Measurements from ENCODE around the gene NT5C3B.

DNA sequence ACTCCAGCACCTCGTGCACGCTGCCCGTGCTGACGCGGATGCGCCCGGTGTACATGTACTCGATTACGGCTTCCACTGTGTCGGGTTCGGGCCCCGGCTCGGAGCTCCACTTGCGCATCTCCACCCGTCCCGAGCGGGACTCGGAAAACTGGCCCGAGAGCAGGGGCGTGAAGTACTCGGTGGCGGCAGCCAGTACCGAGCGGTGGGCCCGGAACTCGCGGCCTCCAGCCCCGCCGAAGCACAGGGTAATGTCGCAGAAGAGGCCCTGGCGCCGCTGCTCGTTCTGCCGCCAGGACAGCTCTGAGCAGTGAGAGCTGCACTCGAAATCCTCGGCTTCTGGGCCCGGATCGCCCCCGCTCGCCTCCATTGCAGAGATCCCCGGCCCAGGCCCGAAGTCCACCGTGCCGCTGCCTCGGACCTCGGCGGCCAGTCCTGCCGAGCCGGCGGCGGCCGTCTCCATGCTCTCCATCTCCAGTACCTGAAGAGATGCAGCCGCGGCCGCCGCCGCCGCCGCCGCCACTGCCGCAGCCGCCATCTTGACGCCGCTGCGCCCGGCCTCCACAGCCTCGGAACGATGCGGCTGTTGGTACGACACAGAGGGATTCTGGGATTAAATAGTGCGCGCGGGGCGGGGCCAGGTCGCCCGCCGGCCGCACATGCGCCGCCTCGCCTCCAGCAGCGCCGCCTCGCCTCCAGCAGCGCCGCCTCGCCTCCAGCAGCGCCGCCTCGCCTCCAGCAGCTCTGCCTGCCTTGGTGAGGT lies 29.0 kb upstream of the NT5C3B start, which contains the start of gene KLHL11:
- no peak for TF ChIP-seq CREB1 (IDR thresholded peaks at IDR 0.05; ENCODE audit: low read depth)
- peak; percentile 43; the same call in 1 of the 2 replicates for TF ChIP-seq EP300 (IDR thresholded peaks at IDR 0.05; ENCODE audit: borderline replicate concordance)
- TF ChIP-seq, protein P1, sequence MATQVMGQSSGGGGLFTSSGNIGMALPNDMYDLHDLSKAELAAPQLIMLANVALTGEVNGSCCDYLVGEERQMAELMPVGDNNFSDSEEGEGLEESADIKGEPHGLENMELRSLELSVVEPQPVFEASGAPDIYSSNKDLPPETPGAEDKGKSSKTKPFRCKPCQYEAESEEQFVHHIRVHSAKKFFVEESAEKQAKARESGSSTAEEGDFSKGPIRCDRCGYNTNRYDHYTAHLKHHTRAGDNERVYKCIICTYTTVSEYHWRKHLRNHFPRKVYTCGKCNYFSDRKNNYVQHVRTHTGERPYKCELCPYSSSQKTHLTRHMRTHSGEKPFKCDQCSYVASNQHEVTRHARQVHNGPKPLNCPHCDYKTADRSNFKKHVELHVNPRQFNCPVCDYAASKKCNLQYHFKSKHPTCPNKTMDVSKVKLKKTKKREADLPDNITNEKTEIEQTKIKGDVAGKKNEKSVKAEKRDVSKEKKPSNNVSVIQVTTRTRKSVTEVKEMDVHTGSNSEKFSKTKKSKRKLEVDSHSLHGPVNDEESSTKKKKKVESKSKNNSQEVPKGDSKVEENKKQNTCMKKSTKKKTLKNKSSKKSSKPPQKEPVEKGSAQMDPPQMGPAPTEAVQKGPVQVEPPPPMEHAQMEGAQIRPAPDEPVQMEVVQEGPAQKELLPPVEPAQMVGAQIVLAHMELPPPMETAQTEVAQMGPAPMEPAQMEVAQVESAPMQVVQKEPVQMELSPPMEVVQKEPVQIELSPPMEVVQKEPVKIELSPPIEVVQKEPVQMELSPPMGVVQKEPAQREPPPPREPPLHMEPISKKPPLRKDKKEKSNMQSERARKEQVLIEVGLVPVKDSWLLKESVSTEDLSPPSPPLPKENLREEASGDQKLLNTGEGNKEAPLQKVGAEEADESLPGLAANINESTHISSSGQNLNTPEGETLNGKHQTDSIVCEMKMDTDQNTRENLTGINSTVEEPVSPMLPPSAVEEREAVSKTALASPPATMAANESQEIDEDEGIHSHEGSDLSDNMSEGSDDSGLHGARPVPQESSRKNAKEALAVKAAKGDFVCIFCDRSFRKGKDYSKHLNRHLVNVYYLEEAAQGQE (IDR thresholded peaks at IDR 0.05; ENCODE audit: low read depth), result no peak
- peak; percentile 35; the same call in 1 of the 2 replicates for TF ChIP-seq TEAD4 (IDR thresholded peaks at IDR 0.05)
- peak; percentile 60; the same call in 1 of the 2 replicates for TF ChIP-seq EGR1 (IDR thresholded peaks at IDR 0.05)
- no peak for TF ChIP-seq CEBPB (IDR thresholded peaks at IDR 0.05)
- no peak for TF ChIP-seq ZBTB7A (IDR thresholded peaks at IDR 0.05; ENCODE audit: low read depth)
- TF ChIP-seq RAD21 (IDR thresholded peaks at IDR 0.05; ENCODE audit: low read depth), result no peak
- no peak for TF ChIP-seq NFIC (IDR thresholded peaks at IDR 0.05)
- no peak; the same call in 1 of the 2 replicates for TF ChIP-seq TCF12 (IDR thresholded peaks at IDR 0.05; ENCODE audit: low read depth)
- TF ChIP-seq, protein P2, sequence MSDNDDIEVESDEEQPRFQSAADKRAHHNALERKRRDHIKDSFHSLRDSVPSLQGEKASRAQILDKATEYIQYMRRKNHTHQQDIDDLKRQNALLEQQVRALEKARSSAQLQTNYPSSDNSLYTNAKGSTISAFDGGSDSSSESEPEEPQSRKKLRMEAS (IDR thresholded peaks at IDR 0.05), result peak; percentile 86
- TF ChIP-seq FOXM1 (IDR thresholded peaks at IDR 0.05; ENCODE audit: borderline replicate concordance, low read depth), result no peak
- peak; percentile 98 for TF ChIP-seq TAF1 (IDR thresholded peaks at IDR 0.05; ENCODE audit: low read depth)

All from Ishikawa (cell line).